Activated CD8-positive, alpha-beta T cell treated with anti-CD3 and anti-CD28 coated beads for 36 hours (primary cell): ENCODE results near the gene EHD4. TPM values are rescaled to one million over a fixed set of nuclear protein-coding genes. Genes with fewer than 3 reads are reported as not detected.
A peak's percentile ranks its signal among the peaks of the same experiment; 100 is the strongest.

Source experiments
- ATAC-seq: fragments of 200-7000 bp; cut with Tn5 transposase; one replicate; pipeline ENCODE4 v1.10.0; 2021; ENCODE audit warnings: mild to moderate bottlenecking, moderate library complexity
- CTCF ChIA-PET: fragments of 350-600 bp; sonication (Branson Sonifier 250); formaldehyde crosslinking; loops from one replicate; lab custom pipeline; 2021; ENCODE audit warnings: antibody characterized with exemption; lab: Charles Lee
- POLR2A ChIA-PET: fragments of 350-600 bp; sonication (Branson Sonifier 250); formaldehyde crosslinking; loops from one replicate; lab custom pipeline; 2021; ENCODE audit warnings: antibody characterized with exemption; lab: Charles Lee
- DNase-seq: peaks from one replicate; pipeline ENCODE4 v3.0.0-alpha.2; 2020
- H3K27ac Mint-ChIP-seq: one replicate; pipeline ENCODE4 v1.8.0; 2021; ENCODE audit warnings: mild to moderate bottlenecking, mixed read lengths
- H3K27me3 Mint-ChIP-seq: one replicate; pipeline ENCODE4 v1.8.0; 2021; ENCODE audit warnings: mixed read lengths
- H3K36me3 Mint-ChIP-seq: one replicate; pipeline ENCODE4 v1.8.0; 2021; ENCODE audit warnings: low read depth, mixed read lengths
- H3K4me1 Mint-ChIP-seq: one replicate; pipeline ENCODE4 v1.8.0; 2021; ENCODE audit warnings: low read depth, mixed read lengths
- H3K4me3 Mint-ChIP-seq: one replicate; pipeline ENCODE4 v1.8.0; 2021; ENCODE audit warnings: mild to moderate bottlenecking, moderate library complexity, mixed read lengths
- H3K9me3 Mint-ChIP-seq: one replicate; pipeline ENCODE4 v1.8.0; 2021; ENCODE audit warnings: mixed read lengths
- CTCF ChIP-seq: fragments of 200-600 bp; IDR thresholded peaks from one replicate; pipeline ENCODE4 v1.8.0; 2022; ENCODE audit warnings: antibody characterized with exemption, mild to moderate bottlenecking
- intact Hi-C: fragments of 100-400 bp; cut with micrococcal nuclease; formaldehyde crosslinking; loops from one replicate; pipeline ENCODE4 v1.10.0; 2022
- total RNA-seq, 2 experiments: library from RNA; stranded (reverse); gene quantifications; one replicate each; pipeline ENCODE4 v1.2.3, GENCODE V29; 2021

The EHD4 gene
- total RNA-seq, 2 experiments from 2014 or later, result 22.3 to 22.6 TPM

GRCh38 chr15:41936155-41936554 is 36.2 kb downstream of the EHD4 start:
- DNase-seq, result no peak
- CTCF ChIA-PET, result interaction anchor here (1.2 to 1.9 kb wide), 2 partner anchors 31 to 162 kb away, joined by 5 to 8 read pairs; partner anchors contain the start of gene MAPKBP1
- POLR2A ChIA-PET, result interaction anchor here (1.2 to 4.4 kb wide), 5 partner anchors 17 to 104 kb away, joined by 3 to 44 read pairs (median 3); partner anchors contain the start of gene EHD4
- Mint-ChIP-seq H3K9me3 (no peaks in the 10 kb centered on the region), H3K27ac (peak overlapping the region; percentile 98), H3K27me3 (no peaks in the 10 kb centered on the region), H3K4me1 (peaks cover 60% of the 10 kb centered on the region), H3K36me3 (peaks cover 21% of the 10 kb centered on the region), H3K4me3 (peak overlapping the region; percentile 26)
- intact Hi-C loops, result loop anchor here (2.0 kb wide), 1 partner anchor 35 kb away; no protein-coding TSS in a partner anchor
- ATAC-seq, result no peak
- TF ChIP-seq CTCF, result no peak

GRCh38 chr15:41935566-41936020 is 36.8 kb downstream of the EHD4 start:
- no peak for ATAC-seq
- no peak for TF ChIP-seq CTCF
- peak; percentile 60 for DNase-seq
- intact Hi-C loops, result loop anchor here (2.0 kb wide), 1 partner anchor 35 kb away; no protein-coding TSS in a partner anchor
- Mint-ChIP-seq H3K27ac (peak overlapping the region; percentile 97), H3K4me3 (peak overlapping the region; percentile 26), H3K9me3 (no peaks in the 10 kb centered on the region), H3K4me1 (peaks cover 57% of the 10 kb centered on the region), H3K36me3 (peaks cover 15% of the 10 kb centered on the region), H3K27me3 (no peaks in the 10 kb centered on the region)
- ChIA-PET POLR2A (interaction anchor here (1.1 to 4.4 kb wide), 3 partner anchors 12 to 40 kb away, joined by 3 to 44 read pairs (median 12); partner anchors contain the start of gene EHD4), CTCF (interaction anchor here (1.0 to 2.3 kb wide), 4 partner anchors 12 to 161 kb away, joined by 4 to 8 read pairs (median 5); partner anchors contain the start of genes EHD4 and MAPKBP1)

GRCh38 chr15:41934843-41935242 is 37.5 kb downstream of the EHD4 start:
- POLR2A ChIA-PET, result interaction anchor here (0.6 to 4.4 kb wide), 5 partner anchors 11 to 39 kb away, joined by 3 to 44 read pairs (median 4); partner anchors contain the start of gene EHD4

GRCh38 chr15:41933771-41934170 is 38.6 kb downstream of the EHD4 start:
- no peaks in the 10 kb centered on the region for H3K27me3 Mint-ChIP-seq
- peaks cover 65% of the 10 kb centered on the region for H3K4me1 Mint-ChIP-seq
- POLR2A ChIA-PET, result interaction anchor here (1.0 to 4.4 kb wide), 3 partner anchors 10 to 38 kb away, joined by 4 to 44 read pairs (median 12); partner anchors contain the start of gene EHD4
- DNase-seq (no peak), ATAC-seq (no peak)
- intact Hi-C loops, result no loop called here
- no peaks in the 10 kb centered on the region for H3K9me3 Mint-ChIP-seq
- H3K36me3 Mint-ChIP-seq, result peaks cover 10% of the 10 kb centered on the region
- CTCF ChIA-PET, result interaction anchor here (1.1 to 2.3 kb wide), 3 partner anchors 8 to 55 kb away, joined by 3 to 5 read pairs (median 4); no protein-coding TSS in a partner anchor
- peak overlapping the region; percentile 97 for H3K27ac Mint-ChIP-seq
- no peak overlapping the region for H3K4me3 Mint-ChIP-seq
- TF ChIP-seq CTCF, result no peak

More at GRCh38 chr15:41934843-41935242, 37.5 kb downstream of the EHD4 start:
- Mint-ChIP-seq H3K36me3 (peaks cover 10% of the 10 kb centered on the region), H3K27me3 (no peaks in the 10 kb centered on the region), H3K4me3 (peak overlapping the region; percentile 59), H3K27ac (peak overlapping the region; percentile 97), H3K4me1 (peaks cover 58% of the 10 kb centered on the region), H3K9me3 (no peaks in the 10 kb centered on the region)
- DNase-seq (peak; percentile 83), ATAC-seq (peak; percentile 70)
- CTCF ChIA-PET, result interaction anchor here (1.0 to 2.3 kb wide), 4 partner anchors 11 to 160 kb away, joined by 4 to 8 read pairs (median 5); partner anchors contain the start of genes EHD4 and MAPKBP1
- TF ChIP-seq CTCF, result no peak
- intact Hi-C loops, result no loop called here

GRCh38 chr15:41933326-41933725 is 39.0 kb downstream of the EHD4 start:
- no peak for TF ChIP-seq CTCF
- CTCF ChIA-PET, result interaction anchor here (1.1 to 2.3 kb wide), 3 partner anchors 9 to 56 kb away, joined by 3 to 5 read pairs (median 4); no protein-coding TSS in a partner anchor
- Mint-ChIP-seq H3K4me3 (no peak overlapping the region), H3K27me3 (no peaks in the 10 kb centered on the region), H3K27ac (peak overlapping the region; percentile 44), H3K9me3 (no peaks in the 10 kb centered on the region), H3K4me1 (peaks cover 64% of the 10 kb centered on the region), H3K36me3 (peaks cover 10% of the 10 kb centered on the region)
- ATAC-seq (no peak), DNase-seq (no peak)
- intact Hi-C loops, result no loop called here
- POLR2A ChIA-PET, result interaction anchor here (2.1 kb wide), 1 partner anchor 9 kb away, joined by 12 read pairs; no protein-coding TSS in a partner anchor
